Thyroid gland (tissue), 4 donors: ENCODE data around the gene GIMAP4. TPM values are rescaled to one million over a fixed set of nuclear protein-coding genes. Genes with fewer than 3 reads are reported as not detected.
"Not testable (repeated sequence)": the region's sequence is repeated elsewhere in the genome, so short reads cannot be mapped to it uniquely, and the experiment has no call there.

Experiments
- DNase-seq, 2 donors: peaks; one replicate each; pipeline ENCODE4 v3.0.0-alpha.2; 2019
- H3K27ac ChIP-seq, 3 donors: fragments of 200-600 bp; sonication (generic); 1 replicate in 2 of 3; 2 replicates in 1 of 3; pipeline ENCODE4 v1.5.1; 2016 to 2019; ENCODE audit warnings: mild to moderate bottlenecking in 1 of 3, moderate library complexity in 1 of 3
- H3K27me3 ChIP-seq: fragments of 200-600 bp; sonication (generic); one replicate; pipeline ENCODE4 v1.5.1; 2019
- H3K36me3 ChIP-seq, 2 donors: fragments of 200-600 bp; sonication (generic); one replicate each; pipeline ENCODE4 v1.5.1; 2016 to 2019
- H3K4me1 ChIP-seq, 2 donors: fragments of 200-600 bp; sonication (generic); one replicate each; pipeline ENCODE4 v1.5.1; 2017 to 2019
- H3K4me3 ChIP-seq, 3 donors: fragments of 200-600 bp; sonication (generic); replicated peaks in 1 of 3; 1 replicate in 2 of 3; 2 replicates in 1 of 3; pipeline ENCODE4 v1.5.1; 2016; ENCODE audit warnings: mild to moderate bottlenecking in 1 of 3
- H3K9me3 ChIP-seq: fragments of 200-600 bp; sonication (generic); one replicate; pipeline ENCODE4 v1.5.1; 2017
- CTCF ChIP-seq, 6 experiments: fragments of 200-600 bp in 3 of 6; fragments of 450-650 bp in 3 of 6; sonication (generic) in 3 of 6; IDR thresholded peaks; one replicate each; pipeline ENCODE4 v1.5.1; 2016 to 2019; ENCODE audit warnings: antibody characterized with exemption in 6 of 6, mild to moderate bottlenecking in 2 of 6, inconsistent platforms in 1 of 6, moderate library complexity in 1 of 6
- POLR2A ChIP-seq, 2 donors: fragments of 450-650 bp; IDR thresholded peaks; one replicate each; pipeline ENCODE4 v1.6.1; 2017; ENCODE audit warnings: antibody characterized with exemption in 2 of 2, mild to moderate bottlenecking in 2 of 2, moderate library complexity in 1 of 2
- WGBS, 2 donors: methylation state at CpG; one replicate each; pipeline ENCODE4 v1.1.5; 2017; 5-methylcytosine and 5-hydroxymethylcytosine counted together
- intact Hi-C: fragments of 100-400 bp; cut with DNase I; formaldehyde crosslinking; loops from one replicate; pipeline ENCODE4 v1.15.1; 2023
- total RNA-seq, 4 donors: library from RNA; depleted of rRNA; stranded (reverse); fragments of >200 nt; gene quantifications; one replicate each; pipeline ENCODE4 v1.2.3, GENCODE V29; 2016

The GIMAP4 gene
- total RNA-seq, 4 donors from 2014 or later, result 22.1 to 78.6 (median 41.3) TPM

- Histone ChIP-seq H3K9me3 (no peaks in the 10 kb centered on the region), H3K36me3 (peaks cover 0 to 3% of the 10 kb centered on the region in 2 donors), H3K27ac (no peak overlapping the region), H3K4me1 (no peaks in the 10 kb centered on the region), H3K4me3 (no peak overlapping the region), H3K27me3 (no peaks in the 10 kb centered on the region)
- WGBS, 2 donors, result 90 to 92% methylated on average over 10 of the region's 10 CpGs
- intact Hi-C loops, result no loop called here
- DNase-seq, result no peak
- TF ChIP-seq CTCF (IDR thresholded peaks at IDR 0.05), result no peak
Measured at GRCh38 chr7:150572496-150572895, 5.3 kb downstream of the GIMAP4 start.

GRCh38 chr7:150579979-150580637 lies 12.9 kb downstream of the GIMAP4 start:
- H3K9me3 ChIP-seq, DNase-seq, H3K36me3 ChIP-seq, H3K27ac ChIP-seq, H3K27me3 ChIP-seq, intact Hi-C loops, H3K4me3 ChIP-seq, H3K4me1 ChIP-seq: not testable (repeated sequence)
- 83 to 85% methylated on average over 7 of the region's 7 CpGs for WGBS, 2 donors

- no peak overlapping the region for H3K27ac ChIP-seq
- no peaks in the 10 kb centered on the region for H3K27me3 ChIP-seq
- no peaks in the 10 kb centered on the region for H3K36me3 ChIP-seq
- DNase-seq, result no peak
- no peak for TF ChIP-seq CTCF (IDR thresholded peaks at IDR 0.05)
- no peak for TF ChIP-seq POLR2A (IDR thresholded peaks at IDR 0.05)
- intact Hi-C loops, result no loop called here
- no peaks in the 10 kb centered on the region for H3K9me3 ChIP-seq
- no peak overlapping the region for H3K4me3 ChIP-seq
- H3K4me1 ChIP-seq, result no peaks in the 10 kb centered on the region
- 83 to 91% methylated on average over 3 of the region's 3 CpGs for WGBS, 2 donors
Measured at GRCh38 chr7:150580638-150581394, 13.6 kb downstream of the GIMAP4 start.

DNA sequence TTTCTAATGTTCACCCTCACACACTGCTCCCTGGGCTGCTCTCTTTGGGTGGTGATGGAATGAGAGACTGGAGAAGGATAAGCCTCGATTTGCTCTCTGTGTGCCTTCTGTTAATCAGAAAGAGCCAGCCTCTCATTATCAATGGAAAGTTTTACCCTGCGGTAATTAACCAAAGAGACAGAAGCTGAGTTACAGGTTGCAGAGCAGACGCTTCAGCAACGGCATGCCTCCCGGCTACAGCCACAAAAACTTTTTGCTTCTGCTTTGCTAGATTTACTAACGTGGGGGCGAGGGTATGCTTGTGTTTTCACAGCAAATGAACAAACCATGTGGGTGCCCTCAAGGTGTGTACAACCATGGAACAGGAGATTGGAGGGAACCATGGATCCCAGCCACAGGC lies 18.0 kb downstream of the GIMAP4 start:
- WGBS, 2 donors, result 79 to 84% methylated on average over 7 of the region's 7 CpGs
- peak overlapping the region in 2 of 3 donors; percentile 12 to 23 for H3K27ac ChIP-seq

GRCh38 chr7:150586068-150586784 lies 19.0 kb downstream of the GIMAP4 start:
- H3K36me3 ChIP-seq, result no peaks in the 10 kb centered on the region
- intact Hi-C loops, result no loop called here
- 64 to 65% methylated on average over 4 of the region's 4 CpGs for WGBS, 2 donors
- no peak overlapping the region for H3K4me3 ChIP-seq
- H3K4me1 ChIP-seq, result no peaks in the 10 kb centered on the region
- peak overlapping the region; percentile 5 to 45 (median 27) for H3K27ac ChIP-seq
- DNase-seq, result no peak
- H3K9me3 ChIP-seq, result no peaks in the 10 kb centered on the region
- no peaks in the 10 kb centered on the region for H3K27me3 ChIP-seq
- TF ChIP-seq CTCF (IDR thresholded peaks at IDR 0.05) (no peak), POLR2A (IDR thresholded peaks at IDR 0.05) (no peak)

More for the DNA sequence above, 18.0 kb downstream of the GIMAP4 start:
- no peak for DNase-seq
- intact Hi-C loops, result no loop called here
- Histone ChIP-seq H3K27me3 (no peaks in the 10 kb centered on the region), H3K4me1 (no peaks in the 10 kb centered on the region), H3K36me3 (no peaks in the 10 kb centered on the region), H3K4me3 (no peak overlapping the region), H3K9me3 (no peaks in the 10 kb centered on the region)
- TF ChIP-seq POLR2A (IDR thresholded peaks at IDR 0.05) (no peak), CTCF (IDR thresholded peaks at IDR 0.05) (no peak)
